Measurements from ENCODE around the gene CFHR3. TPM values are rescaled to one million over a fixed set of nuclear protein-coding genes. Genes with fewer than 3 reads are reported as not detected.

The CFHR3 gene
- total RNA-seq = under 1 TPM in 1 of 2 donors, not detected in 1; 0.15 TPM

DNA sequence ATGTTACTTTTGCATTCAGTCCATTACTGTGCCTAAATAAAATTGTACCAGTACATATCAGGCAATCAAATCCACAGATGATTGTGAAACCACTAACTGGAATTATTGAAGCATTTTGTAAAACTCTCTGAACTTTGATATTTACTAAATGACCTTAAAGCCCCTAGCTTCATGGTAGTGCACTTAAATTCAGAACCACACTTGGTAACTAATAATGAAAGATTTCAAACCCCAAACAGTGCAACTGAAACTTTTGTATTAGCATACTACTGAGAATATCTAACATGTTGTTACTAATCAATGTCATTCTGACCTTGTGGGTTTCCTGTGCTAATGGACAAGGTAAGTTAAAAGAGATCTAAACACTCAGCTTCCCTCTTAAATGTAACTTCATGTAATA, at the start of gene CFHR3:
CFHR3 (plus strand) TSS at position 238 of the 400 bp plus-strand sequence; CDS start at position 285, 47 bp downstream.
- intact Hi-C loops (cut with DNase I) = no loop called here
- no peak for DNase-seq
- H3K36me3 ChIP-seq = no peaks in the 10 kb centered on the region
- H3K4me1 ChIP-seq = no peaks in the 10 kb centered on the region
- H3K4me3 ChIP-seq = no peak within 1 kb of the TSS
- H3K9ac ChIP-seq (ENCODE audit: low read depth in 2 of 2, low read length in 2 of 2) = no peak within 1 kb of the TSS
- no peak for TF ChIP-seq CTCF (IDR thresholded peaks at IDR 0.05)
- no peak within 1 kb of the TSS for H3K27ac ChIP-seq
- no peaks in the 10 kb centered on the region for H3K9me3 ChIP-seq
- H3K27me3 ChIP-seq = no peaks in the 10 kb centered on the region

- intact Hi-C loops (cut with DNase I) = no loop called here
- TF ChIP-seq CTCF (IDR thresholded peaks at IDR 0.05) = no peak
Measured at GRCh38 chr1:196732526-196732925, 42.1 kb upstream of the CFHR3 start.

DNA sequence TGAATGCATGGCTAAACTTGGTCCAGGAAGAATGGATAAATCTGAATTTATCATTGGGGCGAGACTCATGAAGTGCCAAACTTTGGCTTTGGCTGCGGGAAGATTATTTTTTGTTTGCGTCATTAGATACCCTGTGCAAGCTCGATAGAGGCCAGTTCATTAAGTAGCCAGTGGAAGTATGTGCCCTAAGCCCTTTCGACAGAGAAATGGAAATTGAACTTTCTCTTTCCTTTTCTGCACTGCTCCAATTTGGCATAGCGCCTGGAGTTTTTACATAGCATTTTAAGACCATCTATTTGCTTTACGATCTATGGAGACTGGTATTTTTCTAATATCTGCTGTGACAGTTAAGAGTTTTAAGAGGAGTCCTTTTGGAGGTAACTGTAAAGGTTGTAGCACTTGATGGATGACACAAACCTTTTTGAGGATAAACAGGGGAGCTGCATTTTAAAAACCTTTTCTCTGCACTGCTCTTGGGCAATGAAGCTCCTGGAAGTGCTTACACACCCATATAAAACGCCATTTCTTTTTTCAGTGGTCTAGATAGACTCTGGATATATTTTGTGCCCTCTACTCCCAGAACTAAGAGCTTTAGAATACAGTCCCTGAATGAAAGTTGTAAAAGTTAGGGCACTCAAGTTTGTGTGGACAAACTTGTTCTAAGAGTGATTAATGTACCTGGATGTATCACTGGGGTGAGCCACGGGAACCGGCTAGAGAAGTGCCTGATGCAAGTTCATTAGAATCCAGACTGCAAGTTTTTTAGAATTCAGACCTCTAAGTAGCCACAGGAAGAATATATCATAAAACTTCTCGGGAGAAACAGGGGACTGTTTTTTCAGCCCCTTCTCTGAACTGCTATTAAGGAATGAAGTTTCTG, 41.3 kb upstream of the CFHR3 start:
- H3K9ac ChIP-seq (ENCODE audit: low read depth in 2 of 2, low read length in 2 of 2) = no peak overlapping the region
- no peaks in the 10 kb centered on the region for H3K9me3 ChIP-seq
- intact Hi-C loops (cut with DNase I) = no loop called here
- TF ChIP-seq CTCF (IDR thresholded peaks at IDR 0.05) = no peak
- DNase-seq = no peak
- H3K4me3 ChIP-seq = no peak overlapping the region
- H3K4me1 ChIP-seq = no peaks in the 10 kb centered on the region
- no peak overlapping the region for H3K27ac ChIP-seq
- H3K36me3 ChIP-seq = no peaks in the 10 kb centered on the region
- H3K27me3 ChIP-seq = no peaks in the 10 kb centered on the region

More at GRCh38 chr1:196732526-196732925, 42.1 kb upstream of the CFHR3 start:
- no peaks in the 10 kb centered on the region for H3K27me3 ChIP-seq
- H3K4me3 ChIP-seq = no peak overlapping the region
- no peak for DNase-seq
- H3K27ac ChIP-seq = no peak overlapping the region
- H3K36me3 ChIP-seq = no peaks in the 10 kb centered on the region
- no peaks in the 10 kb centered on the region for H3K4me1 ChIP-seq
- H3K9me3 ChIP-seq = no peaks in the 10 kb centered on the region
- no peak overlapping the region for H3K9ac ChIP-seq (ENCODE audit: low read depth in 2 of 2, low read length in 2 of 2)

DNA sequence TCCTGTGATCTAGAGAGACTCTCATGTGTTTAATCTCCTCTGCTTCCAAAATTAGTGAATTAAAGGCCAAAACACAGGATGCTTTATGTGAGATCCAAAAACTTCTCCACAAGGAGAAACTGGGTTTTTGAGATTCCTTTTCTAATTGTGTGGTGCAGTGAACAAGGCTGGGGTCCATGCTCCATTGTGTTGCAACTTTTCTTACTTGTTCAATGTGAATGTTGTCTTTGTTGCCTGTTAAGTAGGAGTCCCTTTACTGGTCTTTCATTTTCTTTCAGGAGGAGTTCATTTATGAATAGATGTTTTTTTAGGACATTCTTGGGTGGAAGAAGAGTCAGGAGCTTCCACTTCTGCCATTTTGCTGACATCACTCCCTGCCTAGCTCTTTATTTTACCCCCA, 40.6 kb upstream of the CFHR3 start:
- Histone ChIP-seq H3K36me3 (no peaks in the 10 kb centered on the region), H3K27me3 (no peaks in the 10 kb centered on the region), H3K9ac (ENCODE audit: low read depth in 2 of 2, low read length in 2 of 2) (no peak overlapping the region), H3K4me1 (no peaks in the 10 kb centered on the region), H3K4me3 (no peak overlapping the region), H3K27ac (no peak overlapping the region), H3K9me3 (no peaks in the 10 kb centered on the region)
- DNase-seq = no peak
- TF ChIP-seq CTCF (IDR thresholded peaks at IDR 0.05) = no peak
- intact Hi-C loops (cut with DNase I) = no loop called here

DNA sequence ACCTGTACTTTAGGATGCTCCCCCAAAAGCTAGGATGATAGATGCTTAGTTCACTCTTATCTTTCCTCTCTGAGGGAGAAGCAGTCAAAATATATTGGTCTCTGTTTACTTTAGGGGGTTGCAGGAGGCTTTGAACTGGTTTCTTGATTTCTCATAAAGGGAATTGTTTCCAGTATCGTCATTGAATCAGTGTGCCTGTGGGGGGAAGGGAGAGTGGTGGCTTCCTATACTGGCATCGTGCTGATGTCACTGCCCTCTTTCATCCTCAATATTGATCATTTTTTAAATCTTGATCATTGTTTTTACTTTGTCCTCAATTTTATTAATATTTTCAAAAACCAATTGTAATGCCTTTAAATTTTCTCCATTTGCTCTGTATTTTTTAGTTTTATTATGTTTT, 40.2 kb upstream of the CFHR3 start:
- intact Hi-C loops (cut with DNase I) = no loop called here
- Histone ChIP-seq H3K27ac (no peak overlapping the region), H3K27me3 (no peaks in the 10 kb centered on the region), H3K36me3 (no peaks in the 10 kb centered on the region), H3K4me1 (no peaks in the 10 kb centered on the region), H3K9ac (ENCODE audit: low read depth in 2 of 2, low read length in 2 of 2) (no peak overlapping the region), H3K4me3 (no peak overlapping the region), H3K9me3 (no peaks in the 10 kb centered on the region)
- TF ChIP-seq CTCF (IDR thresholded peaks at IDR 0.05) = no peak
- DNase-seq = no peak
